ENCODE measurements around the gene CACNA2D2.

CACNA2D2 gene

GRCh38 chr3:50430950-50431435 is 72.4 kb downstream of the CACNA2D2 start:
- Histone ChIP-seq H3F3A (ENCODE audit: insufficient read depth, low read length) (no peaks in the 10 kb centered on the region), H3K9me2 (ENCODE audit: low read depth, low read length) (no peaks in the 10 kb centered on the region), H3K4me2 (ENCODE audit: low read length) (no peak overlapping the region), H3K36me3 (ENCODE audit: insufficient read depth, low read length) (no peaks in the 10 kb centered on the region), H3K4me3 (ENCODE audit: low read depth, low read length, poor library complexity, severe bottlenecking) (no peak overlapping the region), H2AFZ (ENCODE audit: low read length) (no peak overlapping the region), H3K9ac (ENCODE audit: low read length) (no peak overlapping the region), H3K79me2 (ENCODE audit: insufficient read depth, low read length) (no peaks in the 10 kb centered on the region), H3K4me1 (ENCODE audit: insufficient read depth, low read length, severe bottlenecking) (no peaks in the 10 kb centered on the region), H3K27me3 (ENCODE audit: insufficient read depth, low read length) (no peaks in the 10 kb centered on the region), H3K27ac (ENCODE audit: low read depth, low read length, poor library complexity, severe bottlenecking) (no peak overlapping the region), H3K9me3 (ENCODE audit: low read length) (no peaks in the 10 kb centered on the region), H4K20me1 (ENCODE audit: insufficient read depth, low read length) (no peaks in the 10 kb centered on the region)
- TF ChIP-seq EZH2 (IDR thresholded peaks at IDR 0.05; ENCODE audit: borderline replicate concordance, low read length) (no peak), CTCF (IDR thresholded peaks at IDR 0.05; ENCODE audit: low read length) (no peak)

GRCh38 chr3:50430191-50430590 is 73.2 kb downstream of the CACNA2D2 start:
- no peaks in the 10 kb centered on the region for H4K20me1 ChIP-seq (ENCODE audit: insufficient read depth, low read length)
- no peak overlapping the region for H3K9ac ChIP-seq (ENCODE audit: low read length)
- no peaks in the 10 kb centered on the region for H3K79me2 ChIP-seq (ENCODE audit: insufficient read depth, low read length)
- H3F3A ChIP-seq (ENCODE audit: insufficient read depth, low read length): no peaks in the 10 kb centered on the region
- H3K4me2 ChIP-seq (ENCODE audit: low read length): no peak overlapping the region
- no peaks in the 10 kb centered on the region for H3K27me3 ChIP-seq (ENCODE audit: insufficient read depth, low read length)
- H3K4me3 ChIP-seq (ENCODE audit: low read depth, low read length, poor library complexity, severe bottlenecking): no peak overlapping the region
- no peak overlapping the region for H2AFZ ChIP-seq (ENCODE audit: low read length)
- H3K27ac ChIP-seq (ENCODE audit: low read depth, low read length, poor library complexity, severe bottlenecking): no peak overlapping the region
- TF ChIP-seq EZH2 (IDR thresholded peaks at IDR 0.05; ENCODE audit: borderline replicate concordance, low read length): no peak
- TF ChIP-seq CTCF (IDR thresholded peaks at IDR 0.05; ENCODE audit: low read length): no peak
- H3K4me1 ChIP-seq (ENCODE audit: insufficient read depth, low read length, severe bottlenecking): no peaks in the 10 kb centered on the region
- no peaks in the 10 kb centered on the region for H3K36me3 ChIP-seq (ENCODE audit: insufficient read depth, low read length)
- H3K9me3 ChIP-seq (ENCODE audit: low read length): no peaks in the 10 kb centered on the region
- H3K9me2 ChIP-seq (ENCODE audit: low read depth, low read length): no peaks in the 10 kb centered on the region

- Histone ChIP-seq H3K27ac (ENCODE audit: low read depth, low read length, poor library complexity, severe bottlenecking) (no peak overlapping the region), H3K9ac (ENCODE audit: low read length) (no peak overlapping the region), H3K36me3 (ENCODE audit: insufficient read depth, low read length) (no peaks in the 10 kb centered on the region), H3K9me2 (ENCODE audit: low read depth, low read length) (no peaks in the 10 kb centered on the region), H3K27me3 (ENCODE audit: insufficient read depth, low read length) (0 out of 2 replicates have a peak, but pooled peaks cover 4% of the 10 kb centered on the region), H3K79me2 (ENCODE audit: insufficient read depth, low read length) (no peaks in the 10 kb centered on the region), H3K9me3 (ENCODE audit: low read length) (no peaks in the 10 kb centered on the region), H4K20me1 (ENCODE audit: insufficient read depth, low read length) (no peaks in the 10 kb centered on the region), H3F3A (ENCODE audit: insufficient read depth, low read length) (no peaks in the 10 kb centered on the region), H3K4me2 (ENCODE audit: low read length) (no peak overlapping the region), H3K4me1 (ENCODE audit: insufficient read depth, low read length, severe bottlenecking) (no peaks in the 10 kb centered on the region), H2AFZ (ENCODE audit: low read length) (no peak overlapping the region), H3K4me3 (ENCODE audit: low read depth, low read length, poor library complexity, severe bottlenecking) (no peak overlapping the region)
- TF ChIP-seq CTCF (IDR thresholded peaks at IDR 0.05; ENCODE audit: low read length): no peak; the same call in 1 of the 2 replicates
- no peak for TF ChIP-seq EZH2 (IDR thresholded peaks at IDR 0.05; ENCODE audit: borderline replicate concordance, low read length)
Measured at GRCh38 chr3:50428007-50428633, 75.3 kb downstream of the CACNA2D2 start.

All from OCI-LY1 (cell line).